Lung microvascular endothelial cell (primary cell): ENCODE data around the gene PRDM10. TPM values are rescaled to one million over a fixed set of nuclear protein-coding genes. Genes with fewer than 3 reads are reported as not detected.

ENCODE experiments used
- DNase-seq, 2 donors: peaks; one replicate each; pipeline versions ENCODE4 v3.0.0 to v3.0.0-alpha.2; 2010; ENCODE audit warnings: low read depth in 2 of 2
- total RNA-seq: library from RNA; depleted of rRNA; stranded (reverse); fragments of >200 nt; gene quantifications from 2 replicates; pipeline ENCODE4 v1.2.1, GENCODE V29; 2014

PRDM10 gene
- total RNA-seq, 1 donor from 2014 or later = 3.8 TPM

- DNase-seq = no peak
Measured at GRCh38 chr11:129946965-129947364, 55.7 kb downstream of the PRDM10 start.

GRCh38 chr11:129946256-129946655 lies 56.4 kb downstream of the PRDM10 start:
- DNase-seq = no peak

- DNase-seq = no peak
Measured at GRCh38 chr11:129945373-129945772, 57.3 kb downstream of the PRDM10 start.

GRCh38 chr11:129944696-129945095 lies 57.9 kb downstream of the PRDM10 start:
- DNase-seq = no peak

GRCh38 chr11:129943036-129943435 lies 59.6 kb downstream of the PRDM10 start:
- DNase-seq = no peak

GRCh38 chr11:129939510-129939909 lies 63.1 kb downstream of the PRDM10 start:
- no peak for DNase-seq

GRCh38 chr11:129938764-129939163 lies 63.9 kb downstream of the PRDM10 start:
- DNase-seq = no peak

- peak in 1 of 2 donors; percentile 10 for DNase-seq
Measured at GRCh38 chr11:129937592-129938238, 64.9 kb downstream of the PRDM10 start.

- DNase-seq = no peak
Measured at GRCh38 chr11:129935723-129936122, 66.9 kb downstream of the PRDM10 start.

GRCh38 chr11:129933891-129934290 lies 68.7 kb downstream of the PRDM10 start:
- DNase-seq = no peak

GRCh38 chr11:129933262-129933661 lies 69.4 kb downstream of the PRDM10 start:
- DNase-seq = no peak

GRCh38 chr11:129932381-129933067 lies 70.1 kb downstream of the PRDM10 start:
- no peak for DNase-seq

GRCh38 chr11:129930743-129931142 lies 71.9 kb downstream of the PRDM10 start:
- DNase-seq = no peak

GRCh38 chr11:129930296-129930695 lies 72.3 kb downstream of the PRDM10 start:
- peak in 1 of 2 donors; percentile 65 for DNase-seq

- no peak for DNase-seq
Measured at GRCh38 chr11:129929721-129930120, 72.9 kb downstream of the PRDM10 start.

- DNase-seq = no peak
Measured at GRCh38 chr11:129928923-129929692, 73.5 kb downstream of the PRDM10 start.

- no peak for DNase-seq
Measured at GRCh38 chr11:129922674-129923073, 80.0 kb downstream of the PRDM10 start.

- no peak for DNase-seq
Measured at GRCh38 chr11:129918361-129918760, 84.3 kb downstream of the PRDM10 start.

GRCh38 chr11:129917231-129917630 lies 85.4 kb downstream of the PRDM10 start:
- peak; percentile 19 to 40 for DNase-seq

- peak; percentile 76 to 90 for DNase-seq
Measured at GRCh38 chr11:129911298-129911697, 91.3 kb downstream of the PRDM10 start.

- DNase-seq = no peak
Measured at GRCh38 chr11:129910360-129910759, 92.3 kb downstream of the PRDM10 start.

- no peak for DNase-seq
Measured at GRCh38 chr11:129905402-129905801, 97.2 kb downstream of the PRDM10 start.
